HG03095 (cell line): Measurements from ENCODE around the gene S100A2.
"Not testable (repeated sequence)": the region's sequence is repeated elsewhere in the genome, so short reads cannot be mapped to it uniquely, and the experiment has no call there.

ENCODE experiments used
- ATAC-seq: cut with Tn5 transposase; IDR thresholded peaks from one replicate; pipeline ENCODE4 v1.9.1; 2021; ENCODE audit warnings: moderate library complexity; ENCODE audit not compliant: unreplicated experiment

Gene S100A2

DNA sequence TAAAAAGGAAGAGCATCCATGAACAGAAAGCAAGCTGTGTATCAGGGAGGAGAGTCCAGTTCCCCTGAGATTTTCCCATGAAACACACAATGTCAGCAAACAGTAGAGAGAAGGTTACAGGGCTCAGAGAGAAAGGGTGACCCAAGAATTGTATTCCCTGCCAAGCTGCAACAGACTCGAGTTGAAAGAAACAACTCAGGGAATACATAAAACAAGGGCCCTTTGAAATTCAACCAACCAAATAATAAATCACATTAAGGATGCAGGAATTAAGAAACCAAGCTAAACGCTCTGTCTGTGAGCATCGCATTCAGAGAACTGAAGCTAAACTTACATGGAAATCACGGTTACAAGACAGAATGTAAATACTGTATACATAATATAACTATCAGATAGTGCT, 27.1 kb upstream of the S100A2 start:
- no peak for ATAC-seq

- ATAC-seq: no peak
Observed at GRCh38 chr1:153588482-153588881, 22.8 kb upstream of the S100A2 start.

GRCh38 chr1:153588033-153588432, 22.4 kb upstream of the S100A2 start:
- not testable (repeated sequence) for ATAC-seq

DNA sequence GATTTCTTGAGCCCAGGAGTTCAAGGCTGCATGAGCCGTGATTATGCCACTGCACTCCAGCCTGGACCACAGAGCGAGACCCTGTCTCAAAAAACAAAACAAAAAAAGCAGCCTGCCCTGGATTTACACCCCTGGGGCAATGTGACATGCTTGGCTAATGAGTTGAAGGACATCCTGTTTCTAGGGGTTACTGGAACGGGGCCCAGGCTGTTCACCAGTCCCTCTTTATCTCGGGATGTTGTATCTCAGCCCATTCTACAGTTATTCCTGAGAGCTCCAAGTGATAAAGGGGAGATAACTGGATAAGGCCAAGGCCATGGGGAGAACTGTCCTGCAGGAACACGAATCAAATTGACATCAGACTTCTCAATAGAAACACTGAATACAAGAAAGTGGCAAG, 21.7 kb upstream of the S100A2 start:
- no peak for ATAC-seq

DNA sequence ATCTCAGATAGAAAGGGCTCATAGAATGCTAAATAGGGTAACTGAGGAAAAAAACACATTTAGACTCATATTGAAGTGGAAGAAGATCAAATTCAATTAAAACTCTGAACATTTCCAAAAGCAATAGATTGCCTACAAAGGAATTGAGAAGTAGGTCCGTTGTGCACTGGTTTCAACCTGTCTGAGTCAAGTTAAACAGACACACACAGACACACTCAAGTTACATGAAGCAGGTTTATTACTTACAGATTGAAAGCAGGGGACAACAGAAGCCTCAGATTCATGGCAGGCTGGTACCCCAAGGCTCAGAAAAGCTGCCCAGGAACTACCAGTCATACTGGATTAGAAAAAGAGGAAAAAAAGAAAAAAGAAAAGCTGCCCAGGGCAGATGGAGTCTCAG, 20.7 kb upstream of the S100A2 start:
- no peak for ATAC-seq

DNA sequence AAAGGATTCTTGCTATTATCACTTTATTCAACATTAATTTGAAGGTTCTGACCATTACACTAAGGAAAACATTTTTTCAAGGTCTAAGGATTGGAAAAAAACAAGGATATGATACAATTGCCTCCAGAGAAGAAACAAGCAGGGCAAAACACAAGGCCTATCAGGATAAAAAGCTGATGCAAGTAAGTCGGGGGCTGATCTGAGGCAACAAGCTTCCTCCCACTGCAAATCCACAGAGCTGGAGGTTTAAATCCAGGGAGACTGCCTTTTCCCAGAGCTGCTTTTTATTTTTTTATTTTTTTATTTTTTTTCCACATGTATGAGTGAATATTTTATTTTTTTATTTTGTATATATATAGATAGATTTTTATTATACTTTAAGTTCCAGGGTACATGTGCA, 19.4 kb upstream of the S100A2 start:
- no peak for ATAC-seq

GRCh38 chr1:153583976-153584375, 18.3 kb upstream of the S100A2 start:
- no peak for ATAC-seq

GRCh38 chr1:153583514-153583913, 17.9 kb upstream of the S100A2 start:
- ATAC-seq: not testable (repeated sequence)

DNA sequence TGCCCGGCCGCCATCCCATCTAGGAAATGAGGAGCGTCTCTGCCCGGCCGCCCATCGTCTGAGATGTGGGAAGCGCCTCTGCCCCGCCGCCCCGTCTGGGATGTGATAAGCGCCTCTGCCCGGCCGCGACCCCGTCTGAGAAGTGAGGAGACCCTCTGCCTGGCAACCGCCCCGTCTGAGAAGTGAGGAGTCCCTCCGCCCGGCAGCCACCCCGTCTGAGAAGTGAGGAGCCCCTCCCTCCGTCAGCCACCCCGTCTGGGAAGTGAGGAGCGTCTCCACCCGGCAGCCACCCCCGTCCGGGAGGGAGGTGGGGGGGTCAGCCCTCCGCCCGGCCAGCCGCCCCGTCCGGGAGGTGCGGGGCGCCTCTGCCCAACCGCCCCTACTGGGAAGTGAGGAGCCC, 17.2 kb upstream of the S100A2 start:
- not testable (repeated sequence) for ATAC-seq

DNA sequence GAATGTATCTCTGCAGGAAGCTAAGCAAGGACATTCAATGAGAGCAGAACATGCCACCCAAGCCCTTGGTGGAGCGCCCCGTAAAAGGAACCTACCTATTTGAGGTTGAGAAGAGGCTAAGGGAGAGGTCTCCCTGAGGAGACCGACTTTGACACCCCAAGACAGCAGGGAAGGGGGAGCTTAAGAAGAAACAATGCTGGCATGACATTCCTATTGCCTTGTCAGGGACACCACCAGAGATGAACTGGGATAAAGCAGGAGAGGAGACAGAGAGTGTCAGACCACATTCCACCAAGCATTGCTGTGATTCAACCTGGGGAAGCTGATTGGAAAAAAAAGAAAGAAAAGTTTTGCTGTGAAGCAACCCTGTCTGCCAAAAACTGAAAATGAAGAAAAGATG, 13.3 kb upstream of the S100A2 start:
- ATAC-seq: no peak

DNA sequence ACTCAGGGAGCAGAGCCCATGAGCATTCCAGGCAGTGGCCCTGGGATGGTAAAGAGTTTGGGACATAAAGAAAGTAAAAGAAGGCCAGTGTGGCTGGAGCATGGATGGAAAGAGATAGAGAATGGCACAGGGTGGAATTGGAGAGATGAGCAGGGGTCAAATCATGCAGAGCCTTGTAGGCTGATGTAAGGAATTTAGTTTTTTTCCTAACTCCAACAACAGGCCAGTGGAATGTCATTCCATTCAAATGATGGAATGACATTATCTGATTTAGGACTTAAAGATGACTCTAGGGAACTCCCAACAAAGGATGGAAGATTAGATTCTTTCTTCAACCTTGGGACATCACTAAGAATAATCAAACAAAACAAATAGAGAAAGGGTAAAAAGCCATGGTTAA, 12.8 kb upstream of the S100A2 start:
- no peak for ATAC-seq

DNA sequence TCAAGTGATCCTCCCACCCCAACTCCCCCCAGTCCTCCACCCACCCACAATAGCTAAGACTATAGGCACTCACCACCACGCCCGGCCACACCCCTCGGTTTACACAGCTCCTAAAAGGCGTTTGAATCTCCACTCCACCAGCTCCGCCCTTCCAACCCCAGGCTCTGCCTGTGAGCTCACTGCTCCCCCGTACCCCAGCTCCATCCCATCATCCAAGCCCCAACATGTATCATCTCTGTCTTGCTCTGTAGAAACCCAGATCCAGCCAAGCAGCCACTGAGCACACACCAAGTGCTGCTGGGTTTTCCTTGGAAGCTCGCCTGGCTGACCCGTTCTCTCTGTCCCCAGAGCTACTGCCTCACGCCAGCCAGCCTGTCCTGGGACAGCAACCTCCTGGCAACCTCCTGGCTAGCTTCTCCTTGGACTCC, 12.0 kb upstream of the S100A2 start:
- ATAC-seq: no peak

- ATAC-seq: no peak
Observed at GRCh38 chr1:153577138-153577537, 11.5 kb upstream of the S100A2 start.

DNA sequence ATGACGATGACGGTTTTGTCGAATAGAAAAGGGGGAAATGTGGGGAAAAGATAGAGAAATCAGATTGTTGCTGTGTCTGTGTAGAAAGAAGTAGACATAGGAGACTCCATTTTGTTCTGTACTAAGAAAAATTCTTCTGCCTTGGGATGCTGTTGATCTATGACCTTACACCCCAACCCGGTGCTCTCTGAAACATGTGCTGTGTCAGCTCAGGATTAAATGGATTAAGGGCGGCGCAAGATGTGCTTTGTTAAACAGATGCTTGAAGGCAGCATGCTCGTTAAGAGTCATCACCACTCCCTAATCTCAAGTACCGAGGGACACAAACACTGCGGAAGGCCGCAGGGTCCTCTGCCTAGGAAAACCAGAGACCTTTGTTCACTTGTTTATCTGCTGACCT, 9.9 kb upstream of the S100A2 start:
- not testable (repeated sequence) for ATAC-seq

- not testable (repeated sequence) for ATAC-seq
Observed at GRCh38 chr1:153575081-153575491, 9.4 kb upstream of the S100A2 start.

DNA sequence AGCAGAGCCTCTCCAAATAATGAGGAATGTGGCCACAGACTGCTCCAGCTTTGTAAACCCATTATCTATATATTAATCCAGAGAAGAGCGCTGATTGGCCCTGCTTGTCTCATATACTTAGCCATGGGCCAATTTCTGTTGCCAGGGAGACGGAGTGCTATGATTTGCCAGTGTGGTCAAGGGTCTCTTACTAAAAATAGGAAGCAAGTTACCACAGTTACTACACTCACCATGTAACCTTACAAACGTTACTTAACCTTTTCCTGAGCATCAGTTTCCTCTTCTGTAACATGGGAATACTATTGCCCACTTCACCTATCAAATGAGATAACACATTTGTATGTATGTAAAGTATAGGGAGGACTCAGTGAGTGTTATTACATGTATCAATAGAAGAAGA, 7.7 kb upstream of the S100A2 start:
- ATAC-seq: no peak

DNA sequence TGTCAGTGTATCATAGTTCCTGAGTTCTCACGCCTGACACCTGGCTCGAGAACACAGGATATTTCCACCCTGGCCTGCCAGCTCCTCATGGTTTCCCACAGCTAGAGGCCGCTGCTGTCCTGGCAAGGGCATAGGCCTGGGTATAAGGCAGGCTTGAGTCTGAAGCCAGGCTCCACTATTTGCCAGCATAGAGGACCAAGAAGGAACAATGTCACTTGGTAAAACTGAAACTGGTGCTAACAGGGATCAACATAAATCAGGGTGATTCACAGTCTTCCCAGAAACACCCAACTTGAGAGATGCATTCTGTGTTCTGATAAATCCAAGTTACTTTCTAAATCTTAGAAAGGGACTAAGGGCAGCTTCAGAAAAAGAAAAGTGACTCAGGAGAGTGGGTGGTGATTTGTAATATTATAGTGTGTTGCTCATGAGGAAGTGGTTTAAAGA, 6.9 kb upstream of the S100A2 start:
- ATAC-seq: no peak

DNA sequence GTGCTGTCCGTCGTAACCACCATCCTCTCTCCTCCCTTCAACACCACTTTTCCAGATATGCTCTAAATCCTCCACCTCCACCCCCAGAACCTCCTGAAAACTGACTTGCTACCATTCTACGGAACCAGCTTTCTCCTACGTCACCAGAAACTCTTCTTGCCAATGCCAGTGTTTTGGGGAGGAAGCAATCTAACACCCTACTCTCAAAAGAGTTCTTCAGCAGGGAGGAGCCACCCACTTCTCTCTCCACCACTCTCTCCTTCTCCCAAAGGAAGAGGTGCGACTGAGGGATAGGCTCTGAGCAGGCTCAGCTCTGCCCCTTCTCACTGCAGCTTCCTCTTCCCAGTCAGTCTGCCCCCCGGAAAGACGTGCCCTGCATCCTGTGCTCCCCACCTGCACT, 6.1 kb upstream of the S100A2 start:
- ATAC-seq: no peak

DNA sequence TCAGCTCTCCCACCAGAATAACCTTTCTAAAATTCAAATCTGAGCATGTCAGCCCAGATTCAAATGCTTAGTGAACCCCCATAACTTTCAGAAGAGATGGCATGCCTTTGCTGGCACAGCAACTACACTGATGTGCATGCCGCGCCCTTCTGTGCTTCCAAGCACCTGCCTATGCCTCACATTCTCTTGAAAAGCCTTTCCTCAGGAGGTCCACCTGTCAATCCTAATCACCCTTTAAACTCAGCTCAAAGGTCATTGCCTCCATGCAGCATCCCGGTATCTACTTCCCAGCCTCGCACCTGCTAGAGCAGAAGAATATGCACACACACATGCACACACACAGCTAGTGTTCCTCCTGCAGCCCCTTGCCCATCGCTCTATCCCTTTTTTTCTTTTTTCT, 5.2 kb upstream of the S100A2 start:
- no peak for ATAC-seq

GRCh38 chr1:153569465-153569864, 3.8 kb upstream of the S100A2 start:
- ATAC-seq: no peak

GRCh38 chr1:153568367-153569099, 2.9 kb upstream of the S100A2 start:
- no peak for ATAC-seq

DNA sequence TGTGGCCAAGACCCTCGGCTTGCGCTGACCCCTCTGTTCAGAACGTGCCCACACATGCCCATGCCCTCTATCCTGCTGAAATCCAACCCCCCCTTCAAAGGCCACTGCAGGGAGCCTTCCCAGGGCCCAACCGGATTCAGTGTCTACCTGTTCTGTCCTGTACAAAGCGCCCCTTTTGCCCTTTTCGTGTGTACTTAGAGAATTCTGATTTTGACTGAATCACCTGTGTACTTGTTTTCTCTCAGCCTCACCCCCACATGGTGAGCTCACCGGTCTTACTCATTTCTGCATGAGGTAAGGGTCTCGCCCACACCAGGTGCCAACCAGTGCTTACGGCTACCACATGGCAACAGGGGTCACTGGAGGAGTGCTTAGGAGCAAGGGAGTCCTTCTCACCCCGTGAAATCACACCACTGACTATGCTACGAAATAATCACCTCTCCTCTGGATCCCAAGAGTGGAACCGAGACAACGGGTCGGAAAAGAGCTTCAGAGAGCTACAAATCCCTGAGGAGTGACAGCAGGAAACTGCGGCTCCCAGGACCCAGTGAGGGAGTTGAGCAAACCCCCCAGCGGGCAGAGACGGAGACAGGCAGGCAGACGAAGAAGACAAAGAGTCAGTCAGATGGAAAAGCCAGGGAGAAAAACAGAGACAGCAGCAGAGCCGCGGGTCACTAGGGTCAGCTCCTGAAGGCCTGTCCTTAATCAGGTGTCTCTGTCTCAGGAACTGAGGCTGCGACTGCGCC, 2.1 kb upstream of the S100A2 start:
- ATAC-seq: no peak
